IPS DF 4.7 (cell line): Measurements from ENCODE around the gene ADAM8.

Source experiments
- DNase-seq: peaks from one replicate; pipeline ENCODE4 v3.0.0-alpha.2; 2013; ENCODE audit warnings: low spot score; ENCODE audit errors: extremely low read depth

Gene ADAM8

DNA sequence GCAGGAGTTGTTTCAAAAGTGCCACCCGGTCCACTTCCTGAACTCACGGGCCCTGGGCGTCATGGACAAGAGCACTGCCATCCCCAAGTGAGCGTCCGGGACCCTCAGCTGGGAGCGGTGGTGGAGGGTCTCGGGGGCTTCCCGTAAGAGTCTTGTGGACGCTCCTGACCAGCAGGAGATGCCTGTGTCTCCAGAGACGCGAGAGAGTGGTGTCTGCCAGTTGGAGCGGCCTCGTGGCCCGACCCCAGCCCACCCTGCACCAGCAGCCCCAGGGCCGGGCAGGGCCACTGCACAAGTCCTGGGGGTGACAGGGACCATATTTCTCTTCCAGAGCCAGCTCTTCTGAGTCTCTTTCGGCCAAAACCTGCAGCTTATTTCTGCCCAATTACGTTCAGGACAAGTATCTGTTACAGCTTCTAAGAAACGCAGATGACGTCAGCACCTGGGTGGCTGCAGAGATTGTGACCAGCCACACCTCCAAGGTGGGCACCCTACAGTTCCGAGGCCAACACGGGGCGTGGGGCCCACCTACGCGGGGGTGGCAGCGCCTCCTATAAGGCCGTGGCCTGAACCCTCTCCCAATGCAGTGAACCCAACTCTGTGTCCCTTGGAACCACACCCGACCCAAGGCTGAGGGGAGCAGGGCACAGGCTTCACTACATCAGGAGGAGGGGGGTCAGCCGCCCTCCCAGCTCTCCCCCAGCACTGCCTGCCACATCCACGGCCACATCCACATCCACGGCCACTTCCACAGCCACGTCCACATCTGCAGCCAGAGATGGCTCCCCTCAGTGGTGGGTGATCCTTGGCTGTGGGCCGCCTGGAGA is 62.8 kb downstream of the ADAM8 start:
- no peak for DNase-seq

DNA sequence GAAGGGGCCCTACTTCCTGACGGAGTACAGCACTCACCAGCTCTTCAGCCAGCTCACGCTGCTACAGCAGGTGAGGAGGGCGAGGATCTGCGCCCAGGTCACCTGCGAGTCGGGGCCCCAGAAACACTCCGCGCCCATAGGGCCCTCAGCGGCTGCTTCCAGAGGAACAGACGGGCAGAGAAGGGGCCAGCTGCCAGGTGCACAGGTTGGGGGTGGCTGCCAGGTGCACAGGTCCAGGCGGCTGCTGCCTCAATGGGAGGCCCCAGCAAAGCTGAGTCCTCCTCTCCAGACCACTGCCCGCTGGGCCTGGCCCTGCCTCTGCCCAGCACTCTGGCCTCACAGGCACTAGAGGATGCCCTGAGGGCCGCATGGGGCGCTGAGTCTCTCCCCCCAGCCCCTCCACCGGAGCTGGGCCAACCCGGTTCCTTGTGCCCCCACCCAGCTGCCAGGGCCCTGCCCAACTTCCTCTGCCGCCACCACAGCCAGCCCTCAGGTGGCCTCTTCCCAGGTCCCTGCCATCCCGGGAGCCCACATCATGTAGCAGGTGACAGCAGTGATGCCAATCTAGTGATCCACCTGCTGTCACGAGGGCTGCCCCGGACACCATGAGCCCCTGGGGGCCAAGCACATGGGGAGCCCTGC is 63.7 kb downstream of the ADAM8 start:
- DNase-seq, result no peak
